Karpas-422 (cell line): Measurements from ENCODE around the gene MLF1. TPM values are rescaled to one million over a fixed set of nuclear protein-coding genes. Genes with fewer than 3 reads are reported as not detected.

Experiments
- DNase-seq: peaks from one replicate; pipeline ENCODE4 v3.0.0-alpha.2; 2015
- H2AFZ ChIP-seq: fragments of 200-600 bp; sonication (generic); 2 replicates; pipeline ENCODE4 v1.6.1; 2014; ENCODE audit warnings: antibody characterized with exemption, low read length, mixed read lengths
- H3K27ac ChIP-seq: fragments of 200-600 bp; sonication (generic); 2 replicates; pipeline ENCODE4 v1.5.1; 2014; ENCODE audit warnings: mild to moderate bottlenecking, low read length, moderate library complexity
- H3K27me3 ChIP-seq: fragments of 200-600 bp; sonication (generic); 2 replicates; pipeline ENCODE4 v1.6.1; 2014; ENCODE audit warnings: low read length, mixed read lengths
- H3K36me3 ChIP-seq: fragments of 200-600 bp; sonication (generic); 2 replicates; pipeline ENCODE4 v1.6.1; 2014; ENCODE audit warnings: low read length, mixed read lengths; ENCODE audit not compliant: insufficient read depth
- H3K4me1 ChIP-seq: fragments of 200-600 bp; sonication (generic); 2 replicates; pipeline ENCODE4 v1.6.1; 2014; ENCODE audit warnings: mild to moderate bottlenecking, low read length, mixed read lengths
- H3K4me2 ChIP-seq: fragments of 200-600 bp; sonication (generic); 2 replicates; pipeline ENCODE4 v1.6.1; 2014; ENCODE audit warnings: low read length, low read depth, mild to moderate bottlenecking; ENCODE audit not compliant: poor library complexity, severe bottlenecking
- H3K4me3 ChIP-seq: fragments of 200-600 bp; sonication (generic); 2 replicates; pipeline ENCODE4 v1.5.1; 2014; ENCODE audit warnings: mild to moderate bottlenecking, antibody characterized with exemption, low read length, mixed read lengths
- H3K79me2 ChIP-seq: fragments of 200-600 bp; sonication (generic); 2 replicates; pipeline ENCODE4 v1.6.1; 2014; ENCODE audit warnings: mild to moderate bottlenecking, low read length, mixed read lengths
- H3K9ac ChIP-seq: fragments of 200-600 bp; sonication (generic); 2 replicates; pipeline ENCODE4 v1.6.0; 2014; ENCODE audit warnings: low read length
- H3K9me2 ChIP-seq: fragments of 200-600 bp; sonication (generic), shearing (Covaris generic); replicated peaks from 2 replicates; pipeline ENCODE4 v1.6.0; 2014; ENCODE audit warnings: mild to moderate bottlenecking, low read length, moderate library complexity; ENCODE audit not compliant: insufficient read depth
- H3K9me3 ChIP-seq: fragments of 300-700, 200-600 bp; sonication (generic); 2 replicates; pipeline ENCODE4 v1.6.1; 2014; ENCODE audit warnings: low read length, mixed read lengths
- H4K20me1 ChIP-seq: fragments of 200-600 bp; sonication (generic); 2 replicates; pipeline ENCODE4 v1.6.1; 2014; ENCODE audit warnings: mild to moderate bottlenecking, antibody characterized with exemption, low read length, low read depth; ENCODE audit not compliant: insufficient read depth
- total RNA-seq: library from RNA; depleted of rRNA; stranded (reverse); fragments of >200 nt; shearing (Covaris generic); gene quantifications from 2 replicates; pipeline ENCODE4 v1.2.3, GENCODE V29; 2014; ENCODE audit warnings: low replicate concordance

MLF1 gene
- total RNA-seq, 1 experiment from 2014 or later, result not detected

DNA sequence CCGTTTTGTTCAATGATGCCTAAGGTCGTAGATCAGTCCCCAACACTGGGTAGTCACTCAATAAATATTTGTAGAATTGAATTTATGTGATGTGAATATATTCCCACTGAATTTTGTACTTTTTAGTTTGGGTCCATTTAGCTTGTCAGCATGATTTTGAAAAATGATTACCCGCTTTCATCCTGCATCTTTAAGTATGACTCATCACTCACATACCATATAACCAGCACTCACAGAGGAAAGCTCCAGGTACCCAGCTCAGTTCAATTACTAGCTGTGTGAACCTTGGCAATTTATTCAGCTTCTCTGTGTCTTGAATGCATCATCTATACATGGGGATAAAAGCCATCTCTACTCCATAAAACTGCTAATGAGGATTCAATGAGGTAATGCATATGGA is 2.2 kb upstream of the MLF1 start:
- DNase-seq, result no peak
- no peak overlapping the region for H3K27ac ChIP-seq
- no peak overlapping the region for H3K4me3 ChIP-seq
- H3K27me3 ChIP-seq, result no peaks in the 10 kb centered on the region
- no peak overlapping the region for H3K4me2 ChIP-seq
- H4K20me1 ChIP-seq, result no peaks in the 10 kb centered on the region
- no peaks in the 10 kb centered on the region for H3K9me2 ChIP-seq
- H3K4me1 ChIP-seq, result no peaks in the 10 kb centered on the region
- no peaks in the 10 kb centered on the region for H3K79me2 ChIP-seq
- no peaks in the 10 kb centered on the region for H3K36me3 ChIP-seq
- no peak overlapping the region for H2AFZ ChIP-seq
- H3K9ac ChIP-seq, result no peak overlapping the region
- H3K9me3 ChIP-seq, result no peaks in the 10 kb centered on the region

DNA sequence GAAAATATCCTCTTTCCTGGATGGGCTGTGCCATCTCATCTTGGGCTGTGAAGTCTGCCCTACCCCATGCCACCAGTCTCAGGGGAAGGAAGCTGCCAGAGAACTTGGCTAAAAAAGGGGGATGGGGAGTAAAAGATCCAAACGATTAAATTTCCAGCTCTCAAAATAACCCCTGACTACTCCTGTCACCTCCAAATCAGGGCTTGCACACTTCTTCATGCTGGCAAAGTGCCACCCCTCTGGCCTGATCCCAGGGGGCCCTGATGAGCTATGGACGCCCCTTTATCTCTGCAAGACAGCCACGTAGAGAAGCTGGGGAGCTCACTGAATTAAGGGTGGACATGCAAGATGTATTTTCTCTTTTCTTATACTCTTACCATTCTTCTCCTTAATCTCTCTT is 1.2 kb upstream of the MLF1 start:
- H3K4me1 ChIP-seq, result no peaks in the 10 kb centered on the region
- no peaks in the 10 kb centered on the region for H3K36me3 ChIP-seq
- H3K9me2 ChIP-seq, result no peaks in the 10 kb centered on the region
- no peak overlapping the region for H3K27ac ChIP-seq
- no peak overlapping the region for H3K4me2 ChIP-seq
- no peaks in the 10 kb centered on the region for H3K27me3 ChIP-seq
- H3K9me3 ChIP-seq, result no peaks in the 10 kb centered on the region
- DNase-seq, result no peak
- H3K79me2 ChIP-seq, result no peaks in the 10 kb centered on the region
- H2AFZ ChIP-seq, result no peak overlapping the region
- no peak overlapping the region for H3K9ac ChIP-seq
- H3K4me3 ChIP-seq, result no peak overlapping the region
- no peaks in the 10 kb centered on the region for H4K20me1 ChIP-seq

DNA sequence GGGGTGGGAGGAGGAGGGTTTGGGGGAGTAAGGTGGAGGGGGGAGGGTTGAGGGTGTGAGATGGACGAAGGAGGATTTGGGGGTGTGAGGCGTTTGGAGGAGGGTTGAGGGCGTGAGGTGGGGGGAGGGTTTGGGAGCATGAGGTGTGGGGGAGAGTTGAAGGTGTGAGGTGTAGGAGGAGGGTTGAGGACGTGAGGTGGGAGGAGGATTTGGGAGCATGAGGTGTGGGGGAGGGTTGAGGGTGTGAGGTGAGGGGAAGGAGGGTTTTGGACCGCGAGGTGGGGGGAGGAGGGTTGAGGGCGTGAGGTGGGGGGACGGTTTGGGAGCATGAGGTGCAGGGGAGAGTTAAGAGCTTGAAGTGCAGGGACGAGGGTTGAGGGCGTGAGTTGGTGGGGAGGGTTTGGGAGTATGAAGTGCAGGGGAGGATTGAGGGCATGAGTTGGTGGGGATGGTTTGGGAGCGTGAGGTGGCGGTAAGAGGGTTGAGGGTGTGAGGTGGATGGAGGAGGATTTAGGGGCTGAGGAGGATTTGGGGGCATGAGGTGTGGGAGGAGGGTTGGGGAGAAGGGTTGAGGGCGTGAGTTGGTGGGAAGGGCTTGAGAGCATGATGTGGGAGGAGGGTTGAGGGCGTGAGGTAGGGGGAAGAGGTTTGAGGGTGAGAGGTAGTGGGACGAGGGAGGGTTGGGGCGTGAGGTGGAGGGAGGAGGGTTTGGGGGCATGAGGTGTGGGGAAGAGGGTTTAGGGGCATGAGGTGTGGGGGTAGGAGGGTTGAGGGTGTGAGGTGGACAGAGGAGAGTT is 1.2 kb downstream of the MLF1 start:
- Histone ChIP-seq H3K9me2 (no peaks in the 10 kb centered on the region), H3K27me3 (no peaks in the 10 kb centered on the region), H3K79me2 (no peaks in the 10 kb centered on the region), H2AFZ (no peak overlapping the region), H3K4me1 (no peaks in the 10 kb centered on the region; the same call in 1 of the 2 replicates), H3K36me3 (no peaks in the 10 kb centered on the region), H4K20me1 (no peaks in the 10 kb centered on the region), H3K9me3 (no peaks in the 10 kb centered on the region), H3K4me2 (no peak overlapping the region), H3K27ac (no peak overlapping the region), H3K9ac (no peak overlapping the region), H3K4me3 (no peak overlapping the region)
- no peak for DNase-seq

DNA sequence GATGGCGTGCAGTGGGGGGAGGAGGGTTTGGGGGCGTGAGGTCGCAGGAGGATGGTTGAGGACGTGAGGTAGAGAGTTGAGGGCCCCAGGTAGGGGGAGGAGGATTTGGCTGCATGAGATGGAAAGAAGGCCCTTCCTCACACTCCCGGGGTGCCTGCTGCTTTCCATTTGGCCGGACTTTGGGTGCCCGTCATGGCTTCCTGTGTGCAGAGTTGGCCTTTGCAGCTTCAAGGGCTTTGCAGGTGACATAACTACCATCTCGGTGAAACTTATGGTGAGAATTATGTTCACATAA is 1.7 kb downstream of the MLF1 start:
- no peak overlapping the region for H3K9ac ChIP-seq
- no peaks in the 10 kb centered on the region for H4K20me1 ChIP-seq
- H3K4me1 ChIP-seq, result no peaks in the 10 kb centered on the region; the same call in 1 of the 2 replicates
- no peak for DNase-seq
- no peaks in the 10 kb centered on the region for H3K9me3 ChIP-seq
- H3K36me3 ChIP-seq, result no peaks in the 10 kb centered on the region
- H3K4me3 ChIP-seq, result no peak overlapping the region
- H3K27ac ChIP-seq, result no peak overlapping the region
- no peak overlapping the region for H2AFZ ChIP-seq
- H3K79me2 ChIP-seq, result no peaks in the 10 kb centered on the region
- H3K4me2 ChIP-seq, result no peak overlapping the region
- no peaks in the 10 kb centered on the region for H3K27me3 ChIP-seq
- no peaks in the 10 kb centered on the region for H3K9me2 ChIP-seq

DNA sequence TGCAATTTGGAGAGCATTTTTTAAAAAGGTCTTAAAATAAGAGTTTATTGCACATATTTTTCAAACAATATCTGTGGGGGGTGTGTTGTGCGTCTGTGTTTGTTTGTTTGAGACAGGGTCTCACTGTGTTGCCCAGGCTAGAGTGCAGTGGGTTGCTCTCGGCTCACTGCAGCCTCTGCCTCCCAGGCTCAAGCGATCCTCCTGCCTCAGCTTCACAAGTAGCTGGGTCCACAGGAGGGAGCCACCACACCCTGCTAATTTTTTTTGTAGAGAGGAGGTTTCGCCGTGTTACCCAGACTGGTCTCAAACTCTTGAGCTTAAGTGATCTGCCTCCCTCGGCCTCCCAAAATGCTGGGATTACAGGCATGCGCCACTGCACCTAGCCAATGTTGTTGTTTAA is 2.7 kb downstream of the MLF1 start:
- Histone ChIP-seq H3K4me3 (no peak overlapping the region), H3K4me2 (no peak overlapping the region), H3K9me3 (no peaks in the 10 kb centered on the region), H3K36me3 (no peaks in the 10 kb centered on the region), H3K27ac (no peak overlapping the region), H3K27me3 (no peaks in the 10 kb centered on the region), H3K9ac (no peak overlapping the region), H4K20me1 (no peaks in the 10 kb centered on the region), H3K9me2 (no peaks in the 10 kb centered on the region), H3K4me1 (no peaks in the 10 kb centered on the region; the same call in 1 of the 2 replicates), H2AFZ (no peak overlapping the region), H3K79me2 (no peaks in the 10 kb centered on the region)
- peak; percentile 60 for DNase-seq

DNA sequence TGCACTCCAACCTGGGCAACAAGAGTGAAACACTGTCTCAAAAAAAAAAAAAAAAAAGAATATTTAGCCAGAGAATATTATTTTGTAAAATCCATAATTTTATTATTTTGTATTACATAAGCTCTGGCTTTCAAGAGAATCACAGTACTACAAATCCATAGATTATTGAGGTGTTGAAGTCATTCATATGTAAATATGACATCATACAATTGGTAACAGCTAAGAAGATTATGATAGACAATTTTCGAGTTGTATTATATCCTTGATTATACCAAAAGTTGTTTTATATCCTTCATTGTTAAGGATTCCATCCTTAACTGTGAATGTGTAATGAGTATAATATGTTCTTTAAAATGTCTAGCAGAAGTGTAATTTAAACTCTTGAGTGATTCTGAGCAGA is 3.7 kb downstream of the MLF1 start:
- H3K4me1 ChIP-seq, result no peaks in the 10 kb centered on the region; the same call in 1 of the 2 replicates
- no peaks in the 10 kb centered on the region for H3K36me3 ChIP-seq
- no peaks in the 10 kb centered on the region for H3K79me2 ChIP-seq
- no peak overlapping the region for H2AFZ ChIP-seq
- H3K27me3 ChIP-seq, result no peaks in the 10 kb centered on the region
- H3K4me2 ChIP-seq, result no peak overlapping the region
- H3K4me3 ChIP-seq, result no peak overlapping the region
- no peaks in the 10 kb centered on the region for H4K20me1 ChIP-seq
- no peak for DNase-seq
- no peak overlapping the region for H3K9ac ChIP-seq
- no peak overlapping the region for H3K27ac ChIP-seq
- no peaks in the 10 kb centered on the region for H3K9me3 ChIP-seq
- H3K9me2 ChIP-seq, result no peaks in the 10 kb centered on the region

DNA sequence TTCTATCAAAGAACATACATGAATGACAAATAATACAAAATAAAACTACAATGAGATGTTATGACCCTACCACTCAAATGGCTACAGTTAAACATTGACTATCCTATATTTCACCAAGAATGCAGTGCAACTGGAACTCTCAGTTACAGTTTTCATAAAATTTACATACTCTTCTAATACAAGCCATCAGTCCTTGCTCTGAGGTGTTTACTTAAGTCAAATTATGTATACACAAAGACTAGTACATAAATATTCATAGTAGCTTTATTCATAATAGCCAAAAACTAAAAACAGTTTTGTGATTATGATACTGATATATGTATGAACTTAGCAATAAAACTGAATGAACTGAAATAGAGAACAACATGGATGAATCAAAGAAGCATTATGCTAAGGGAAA is 19.2 kb downstream of the MLF1 start:
- H3K9me3 ChIP-seq, result no peaks in the 10 kb centered on the region
- H2AFZ ChIP-seq, result no peak overlapping the region
- H3K9ac ChIP-seq, result no peak overlapping the region
- H3K27ac ChIP-seq, result no peak overlapping the region
- H4K20me1 ChIP-seq, result no peaks in the 10 kb centered on the region
- H3K4me1 ChIP-seq, result no peaks in the 10 kb centered on the region
- H3K36me3 ChIP-seq, result no peaks in the 10 kb centered on the region
- H3K9me2 ChIP-seq, result no peaks in the 10 kb centered on the region
- no peaks in the 10 kb centered on the region for H3K79me2 ChIP-seq
- no peak overlapping the region for H3K4me3 ChIP-seq
- DNase-seq, result no peak
- no peak overlapping the region for H3K4me2 ChIP-seq
- H3K27me3 ChIP-seq, result no peaks in the 10 kb centered on the region

DNA sequence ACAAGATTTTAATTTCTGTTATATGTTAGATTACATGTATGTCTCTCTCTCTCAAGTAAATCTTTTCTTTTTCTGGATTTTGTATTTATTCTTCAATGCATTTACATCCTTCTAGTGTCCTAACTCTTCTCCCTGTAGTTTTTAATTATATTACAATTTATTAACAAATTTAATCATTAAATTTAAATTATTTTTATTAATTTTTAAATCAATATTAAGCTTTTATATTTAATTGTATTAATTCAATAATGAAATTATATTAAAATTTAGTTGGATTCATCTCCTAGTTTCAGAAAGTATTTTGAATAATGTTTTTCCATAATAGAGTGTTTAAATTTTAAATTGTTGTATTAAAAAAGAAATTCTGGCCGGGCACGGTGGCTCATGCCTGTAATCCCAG is 29.8 kb downstream of the MLF1 start:
- H3K4me1 ChIP-seq, result no peaks in the 10 kb centered on the region
- H3K4me2 ChIP-seq, result no peak overlapping the region
- H3K4me3 ChIP-seq, result no peak overlapping the region
- H3K9ac ChIP-seq, result no peak overlapping the region
- H3K27me3 ChIP-seq, result no peaks in the 10 kb centered on the region
- no peak overlapping the region for H3K27ac ChIP-seq
- no peaks in the 10 kb centered on the region for H3K36me3 ChIP-seq
- no peaks in the 10 kb centered on the region for H3K9me3 ChIP-seq
- no peaks in the 10 kb centered on the region for H4K20me1 ChIP-seq
- no peaks in the 10 kb centered on the region for H3K9me2 ChIP-seq
- no peak for DNase-seq
- H2AFZ ChIP-seq, result no peak overlapping the region
- no peaks in the 10 kb centered on the region for H3K79me2 ChIP-seq
